Measurements from ENCODE around the gene STK36. TPM values are rescaled to one million over a fixed set of nuclear protein-coding genes. Genes with fewer than 3 reads are reported as not detected.

STK36 gene
- total RNA-seq, 4 donors from 2014 or later, result 34.5 to 73.6 (median 44.8) TPM

- no peak for DNase-seq
- intact Hi-C loops (cut with DNase I; ENCODE audit: low total_unique reads) (no loop called here), in situ Hi-C loops (cut with MboI; ENCODE audit: low pct_ligation_motif_present in 1 of 4, low pct_unique_long_range_greater_than_20kb in 1 of 4, low sequenced_read_pairs in 3 of 4) (loop anchor here in 1 of 4 donors (25.0 kb wide), 1 partner anchor 88 kb away; the partner anchor contains the start of gene PRKAG3)
- H3K4me3 ChIP-seq, result no peak overlapping the region
- H3K4me1 ChIP-seq, result no peaks in the 10 kb centered on the region
- no peak overlapping the region for H3K27ac ChIP-seq
- H3K27me3 ChIP-seq, result no peaks in the 10 kb centered on the region
- 80 to 89% methylated on average over 4 to 8 of the region's 8 CpGs for WGBS, 2 donors (ENCODE audit: low coverage in 1 of 2)
- H3K9me3 ChIP-seq, result no peaks in the 10 kb centered on the region
- TF ChIP-seq CTCF (IDR thresholded peaks at IDR 0.05), result no peak
- no peak for TF ChIP-seq POLR2AphosphoS5 (IDR thresholded peaks at IDR 0.05)
- TF ChIP-seq EP300 (IDR thresholded peaks at IDR 0.05; ENCODE audit: low read depth), result no peak
- TF ChIP-seq POLR2A (IDR thresholded peaks at IDR 0.05), result no peak
- peaks cover 0 to 52% (median 20%) of the 10 kb centered on the region in 4 donors for H3K36me3 ChIP-seq
Observed at GRCh38 chr2:218748741-218749441, 77.0 kb downstream of the STK36 start.

Other genes starting within 250 kb of the STK36 start
- gene USP37, start 103.7 kb upstream of the STK36 start, total RNA-seq, result 10 to 100 TPM in 1 of 4 donors, 1 to 10 TPM in 3; 1.4 to 15.7 (median 8.1) TPM
- 10 to 100 TPM; 14.6 to 36.7 (median 31.3) TPM for gene CNOT9, start 103.2 kb upstream of the STK36 start, total RNA-seq
- 1 to 10 TPM in 3 of 4 donors, under 1 TPM in 1; 0.20 to 8.2 (median 4.7) TPM for gene PLCD4, start 64.2 kb upstream of the STK36 start, total RNA-seq
- 10 to 100 TPM; 18.5 to 58.0 (median 24.5) TPM for gene ZNF142, start 12.5 kb upstream of the STK36 start, total RNA-seq
- 10 to 100 TPM; 40.3 to 51.3 (median 42.8) TPM for gene BCS1L, start 12.4 kb upstream of the STK36 start, total RNA-seq
- gene RNF25, start 84 bp upstream of the STK36 start, total RNA-seq, result 10 to 100 TPM in 3 of 4 donors, 1 to 10 TPM in 1; 1.6 to 52.7 (median 12.7) TPM
- gene TTLL4, start 38.7 kb downstream of the STK36 start, total RNA-seq, result 10 to 100 TPM in 3 of 4 donors, 1 to 10 TPM in 1; 6.0 to 26.0 (median 15.9) TPM
- 100 to 1,000 TPM in 1 of 4 donors, 10 to 100 TPM in 3; 48.3 to 159 (median 75.5) TPM for gene CYP27A1, start 110.1 kb downstream of the STK36 start, total RNA-seq
- not detected for gene PRKAG3, start 159.7 kb downstream of the STK36 start, total RNA-seq
- 100 to 1,000 TPM in 1 of 4 donors, 1 to 10 TPM in 1, under 1 TPM in 1, not detected in 1; 0.82 to 164 (median 1.7) TPM for gene WNT6, start 187.7 kb downstream of the STK36 start, total RNA-seq
- 1 to 10 TPM in 1 of 4 donors, under 1 TPM in 1, not detected in 2; 0.27 to 1.6 TPM for gene WNT10A, start 208.8 kb downstream of the STK36 start, total RNA-seq

Data from transverse colon (tissue), 4 donors.